Measurements from ENCODE around the gene COL8A1. TPM values are rescaled to one million over a fixed set of nuclear protein-coding genes. Genes with fewer than 3 reads are reported as not detected.

COL8A1 gene
- total RNA-seq, 4 donors from 2014 or later, result 31.5 to 139 (median 71.4) TPM

- TF ChIP-seq, protein P1, sequence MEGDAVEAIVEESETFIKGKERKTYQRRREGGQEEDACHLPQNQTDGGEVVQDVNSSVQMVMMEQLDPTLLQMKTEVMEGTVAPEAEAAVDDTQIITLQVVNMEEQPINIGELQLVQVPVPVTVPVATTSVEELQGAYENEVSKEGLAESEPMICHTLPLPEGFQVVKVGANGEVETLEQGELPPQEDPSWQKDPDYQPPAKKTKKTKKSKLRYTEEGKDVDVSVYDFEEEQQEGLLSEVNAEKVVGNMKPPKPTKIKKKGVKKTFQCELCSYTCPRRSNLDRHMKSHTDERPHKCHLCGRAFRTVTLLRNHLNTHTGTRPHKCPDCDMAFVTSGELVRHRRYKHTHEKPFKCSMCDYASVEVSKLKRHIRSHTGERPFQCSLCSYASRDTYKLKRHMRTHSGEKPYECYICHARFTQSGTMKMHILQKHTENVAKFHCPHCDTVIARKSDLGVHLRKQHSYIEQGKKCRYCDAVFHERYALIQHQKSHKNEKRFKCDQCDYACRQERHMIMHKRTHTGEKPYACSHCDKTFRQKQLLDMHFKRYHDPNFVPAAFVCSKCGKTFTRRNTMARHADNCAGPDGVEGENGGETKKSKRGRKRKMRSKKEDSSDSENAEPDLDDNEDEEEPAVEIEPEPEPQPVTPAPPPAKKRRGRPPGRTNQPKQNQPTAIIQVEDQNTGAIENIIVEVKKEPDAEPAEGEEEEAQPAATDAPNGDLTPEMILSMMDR (IDR thresholded peaks at IDR 0.05), result no peak
- no peak for TF ChIP-seq EP300 (IDR thresholded peaks at IDR 0.05)
- TF ChIP-seq POLR2A (IDR thresholded peaks at IDR 0.05; ENCODE audit: low read depth), result no peak
- no peak for TF ChIP-seq POLR2AphosphoS5 (IDR thresholded peaks at IDR 0.05)
- Histone ChIP-seq H3K27me3 (no peaks in the 10 kb centered on the region), H3K36me3 (no peaks in the 10 kb centered on the region), H3K4me1 (peaks cover 3 to 59% (median 36%) of the 10 kb centered on the region in 4 donors), H3K27ac (replicated peaks in 1 of 4) (peak overlapping the region in 1 of 4 donors; percentile 20), H3K4me3 (no peak overlapping the region), H3K9me3 (no peaks in the 10 kb centered on the region)
- DNase-seq (ENCODE audit: extremely low spot score), result no peak
- 73% methylated on average over 7 of the region's 7 CpGs for WGBS
- intact Hi-C loops (cut with DNase I), result no loop called here
These were observed 64.9 kb downstream of the COL8A1 start for GRCh38 chr3:99702953-99703943.

DNA sequence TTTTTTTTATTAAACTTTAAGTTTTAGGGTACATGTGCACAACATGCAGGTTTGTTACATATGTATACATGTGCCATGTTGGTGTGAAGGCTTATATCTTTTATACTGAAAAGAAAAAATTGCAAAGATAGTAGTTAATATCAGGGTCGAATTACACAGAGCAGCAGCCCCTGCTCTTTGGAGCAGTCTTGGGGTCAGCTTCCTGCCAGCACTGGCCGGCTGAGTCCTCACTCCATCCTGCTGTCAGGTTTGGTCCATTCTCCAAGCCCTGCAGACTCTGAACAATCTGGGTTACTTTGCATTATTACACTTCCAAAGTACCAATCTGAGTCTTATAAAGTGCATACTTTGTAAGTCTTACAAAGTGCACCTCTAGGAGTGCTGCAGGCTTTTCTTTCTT, 66.0 kb downstream of the COL8A1 start:
- TF ChIP-seq POLR2A (IDR thresholded peaks at IDR 0.05; ENCODE audit: low read depth) (no peak), POLR2AphosphoS5 (IDR thresholded peaks at IDR 0.05) (no peak), EP300 (IDR thresholded peaks at IDR 0.05) (no peak)
- TF ChIP-seq, protein P1 (IDR thresholded peaks at IDR 0.05), result no peak
- no peaks in the 10 kb centered on the region for H3K27me3 ChIP-seq
- no peaks in the 10 kb centered on the region for H3K36me3 ChIP-seq
- intact Hi-C loops (cut with DNase I), result no loop called here
- H3K4me1 ChIP-seq, result peaks cover 3 to 59% (median 36%) of the 10 kb centered on the region in 4 donors
- WGBS, result 70% methylated on average over 2 of the region's 2 CpGs
- H3K4me3 ChIP-seq, result no peak overlapping the region
- H3K9me3 ChIP-seq, result no peaks in the 10 kb centered on the region
- DNase-seq (ENCODE audit: extremely low spot score), result no peak
- H3K27ac ChIP-seq (replicated peaks in 1 of 4), result no peak overlapping the region

DNA sequence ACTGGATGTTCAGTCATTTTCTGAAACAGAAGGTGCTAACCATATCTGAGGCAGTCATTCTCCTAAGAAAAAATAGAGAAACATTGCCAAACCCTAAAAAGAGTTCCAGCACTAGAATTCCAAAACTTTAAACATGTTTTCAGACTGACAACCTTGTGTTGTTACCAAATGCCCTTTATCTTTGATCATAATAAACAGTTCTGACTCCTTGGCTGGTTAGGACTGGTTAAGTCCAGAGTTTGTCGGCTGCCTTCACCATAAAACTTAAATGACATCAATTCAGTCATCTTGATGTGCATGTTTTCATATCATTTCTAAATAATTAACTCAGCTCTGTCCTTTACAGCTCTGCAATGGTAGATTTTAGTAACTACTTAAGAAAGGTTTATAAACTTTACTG, 68.0 kb downstream of the COL8A1 start:
- no peak for TF ChIP-seq EP300 (IDR thresholded peaks at IDR 0.05)
- TF ChIP-seq, protein P1 (IDR thresholded peaks at IDR 0.05), result no peak
- TF ChIP-seq POLR2AphosphoS5 (IDR thresholded peaks at IDR 0.05), result no peak
- TF ChIP-seq POLR2A (IDR thresholded peaks at IDR 0.05; ENCODE audit: low read depth), result no peak
- no peak for DNase-seq (ENCODE audit: extremely low spot score)
- intact Hi-C loops (cut with DNase I), result no loop called here
- Histone ChIP-seq H3K27ac (replicated peaks in 1 of 4) (peak overlapping the region in 2 of 4 donors; percentile 11 to 13), H3K4me3 (no peak overlapping the region), H3K27me3 (no peaks in the 10 kb centered on the region), H3K4me1 (peaks cover 0 to 57% (median 36%) of the 10 kb centered on the region in 4 donors), H3K36me3 (no peaks in the 10 kb centered on the region), H3K9me3 (no peaks in the 10 kb centered on the region)
- 25% methylated on average over 1 of the region's 1 CpG for WGBS

- Histone ChIP-seq H3K4me1 (peaks cover 0 to 42% (median 30%) of the 10 kb centered on the region in 4 donors), H3K36me3 (no peaks in the 10 kb centered on the region), H3K27ac (replicated peaks in 1 of 4) (no peak overlapping the region)
These were observed 69.9 kb downstream of the COL8A1 start for GRCh38 chr3:99708207-99708745.

More at GRCh38 chr3:99708207-99708745, 69.9 kb downstream of the COL8A1 start:
- intact Hi-C loops (cut with DNase I), result no loop called here
- Histone ChIP-seq H3K4me3 (no peak overlapping the region), H3K27me3 (no peaks in the 10 kb centered on the region), H3K9me3 (no peaks in the 10 kb centered on the region)
- no peak for DNase-seq (ENCODE audit: extremely low spot score)
- TF ChIP-seq, protein P1 (IDR thresholded peaks at IDR 0.05), result no peak
- no peak for TF ChIP-seq POLR2A (IDR thresholded peaks at IDR 0.05; ENCODE audit: low read depth)
- no peak for TF ChIP-seq POLR2AphosphoS5 (IDR thresholded peaks at IDR 0.05)
- TF ChIP-seq EP300 (IDR thresholded peaks at IDR 0.05), result no peak
- WGBS, result 88% methylated on average over 4 of the region's 4 CpGs

Measured in esophagus muscularis mucosa (tissue), 4 donors.